Osteocyte (in vitro differentiated cells): ENCODE measurements around the gene HRH2. TPM values are rescaled to one million over a fixed set of nuclear protein-coding genes. Genes with fewer than 3 reads are reported as not detected.

Experiments
- DNase-seq: peaks from one replicate; pipeline ENCODE4 v3.0.0; 2021; ENCODE audit warnings: mixed read lengths; ENCODE audit not compliant: unreplicated experiment; ENCODE audit errors: extremely low spot score
- H3K27ac Mint-ChIP-seq: one replicate; pipeline ENCODE4 v1.8.0; 2021; ENCODE audit warnings: mild to moderate bottlenecking, mixed read lengths; ENCODE audit not compliant: unreplicated experiment
- H3K27me3 Mint-ChIP-seq: one replicate; pipeline ENCODE4 v1.8.0; 2021; ENCODE audit warnings: mixed read lengths; ENCODE audit not compliant: unreplicated experiment
- H3K36me3 Mint-ChIP-seq: one replicate; pipeline ENCODE4 v1.8.0; 2021; ENCODE audit warnings: mixed read lengths; ENCODE audit not compliant: unreplicated experiment
- H3K4me1 Mint-ChIP-seq: one replicate; pipeline ENCODE4 v1.8.0; 2021; ENCODE audit warnings: mixed read lengths; ENCODE audit not compliant: unreplicated experiment
- H3K4me3 Mint-ChIP-seq: one replicate; pipeline ENCODE4 v1.8.0; 2021; ENCODE audit warnings: mild to moderate bottlenecking, moderate library complexity, mixed read lengths; ENCODE audit not compliant: unreplicated experiment
- H3K9me3 Mint-ChIP-seq: one replicate; pipeline ENCODE4 v1.8.0; 2021; ENCODE audit warnings: mixed read lengths; ENCODE audit not compliant: unreplicated experiment
- total RNA-seq: library from RNA; stranded (reverse); gene quantifications from 2 replicates; pipeline ENCODE4 v1.2.1, GENCODE V29; 2021
- TF ChIP-seq, protein P1 (sequence below): fragments of 200-600 bp; sonication (generic); IDR thresholded peaks from 2 replicates; pipeline ENCODE4 v1.5.0; 2021; ENCODE audit warnings: antibody characterized with exemption, mild to moderate bottlenecking, moderate library complexity

Gene HRH2
- total RNA-seq, 1 donor from 2014 or later = not detected

DNA sequence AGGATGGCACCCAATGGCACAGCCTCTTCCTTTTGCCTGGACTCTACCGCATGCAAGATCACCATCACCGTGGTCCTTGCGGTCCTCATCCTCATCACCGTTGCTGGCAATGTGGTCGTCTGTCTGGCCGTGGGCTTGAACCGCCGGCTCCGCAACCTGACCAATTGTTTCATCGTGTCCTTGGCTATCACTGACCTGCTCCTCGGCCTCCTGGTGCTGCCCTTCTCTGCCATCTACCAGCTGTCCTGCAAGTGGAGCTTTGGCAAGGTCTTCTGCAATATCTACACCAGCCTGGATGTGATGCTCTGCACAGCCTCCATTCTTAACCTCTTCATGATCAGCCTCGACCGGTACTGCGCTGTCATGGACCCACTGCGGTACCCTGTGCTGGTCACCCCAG is 25.4 kb downstream of the HRH2 start:
- no peak for DNase-seq
- no peak overlapping the region for H3K4me3 Mint-ChIP-seq
- H3K36me3 Mint-ChIP-seq = no peaks in the 10 kb centered on the region
- H3K4me1 Mint-ChIP-seq = no peaks in the 10 kb centered on the region
- H3K27ac Mint-ChIP-seq = no peak overlapping the region
- TF ChIP-seq, protein P1, sequence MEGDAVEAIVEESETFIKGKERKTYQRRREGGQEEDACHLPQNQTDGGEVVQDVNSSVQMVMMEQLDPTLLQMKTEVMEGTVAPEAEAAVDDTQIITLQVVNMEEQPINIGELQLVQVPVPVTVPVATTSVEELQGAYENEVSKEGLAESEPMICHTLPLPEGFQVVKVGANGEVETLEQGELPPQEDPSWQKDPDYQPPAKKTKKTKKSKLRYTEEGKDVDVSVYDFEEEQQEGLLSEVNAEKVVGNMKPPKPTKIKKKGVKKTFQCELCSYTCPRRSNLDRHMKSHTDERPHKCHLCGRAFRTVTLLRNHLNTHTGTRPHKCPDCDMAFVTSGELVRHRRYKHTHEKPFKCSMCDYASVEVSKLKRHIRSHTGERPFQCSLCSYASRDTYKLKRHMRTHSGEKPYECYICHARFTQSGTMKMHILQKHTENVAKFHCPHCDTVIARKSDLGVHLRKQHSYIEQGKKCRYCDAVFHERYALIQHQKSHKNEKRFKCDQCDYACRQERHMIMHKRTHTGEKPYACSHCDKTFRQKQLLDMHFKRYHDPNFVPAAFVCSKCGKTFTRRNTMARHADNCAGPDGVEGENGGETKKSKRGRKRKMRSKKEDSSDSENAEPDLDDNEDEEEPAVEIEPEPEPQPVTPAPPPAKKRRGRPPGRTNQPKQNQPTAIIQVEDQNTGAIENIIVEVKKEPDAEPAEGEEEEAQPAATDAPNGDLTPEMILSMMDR = no peak
- H3K9me3 Mint-ChIP-seq = no peaks in the 10 kb centered on the region
- H3K27me3 Mint-ChIP-seq = no peaks in the 10 kb centered on the region

DNA sequence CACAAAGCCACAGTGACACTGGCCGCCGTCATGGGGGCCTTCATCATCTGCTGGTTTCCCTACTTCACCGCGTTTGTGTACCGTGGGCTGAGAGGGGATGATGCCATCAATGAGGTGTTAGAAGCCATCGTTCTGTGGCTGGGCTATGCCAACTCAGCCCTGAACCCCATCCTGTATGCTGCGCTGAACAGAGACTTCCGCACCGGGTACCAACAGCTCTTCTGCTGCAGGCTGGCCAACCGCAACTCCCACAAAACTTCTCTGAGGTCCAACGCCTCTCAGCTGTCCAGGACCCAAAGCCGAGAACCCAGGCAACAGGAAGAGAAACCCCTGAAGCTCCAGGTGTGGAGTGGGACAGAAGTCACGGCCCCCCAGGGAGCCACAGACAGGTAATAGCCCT is 26.1 kb downstream of the HRH2 start:
- Mint-ChIP-seq H3K4me1 (no peaks in the 10 kb centered on the region), H3K9me3 (no peaks in the 10 kb centered on the region), H3K27ac (no peak overlapping the region), H3K36me3 (no peaks in the 10 kb centered on the region), H3K27me3 (no peaks in the 10 kb centered on the region), H3K4me3 (no peak overlapping the region)
- TF ChIP-seq, protein P1 = no peak
- DNase-seq = no peak

DNA sequence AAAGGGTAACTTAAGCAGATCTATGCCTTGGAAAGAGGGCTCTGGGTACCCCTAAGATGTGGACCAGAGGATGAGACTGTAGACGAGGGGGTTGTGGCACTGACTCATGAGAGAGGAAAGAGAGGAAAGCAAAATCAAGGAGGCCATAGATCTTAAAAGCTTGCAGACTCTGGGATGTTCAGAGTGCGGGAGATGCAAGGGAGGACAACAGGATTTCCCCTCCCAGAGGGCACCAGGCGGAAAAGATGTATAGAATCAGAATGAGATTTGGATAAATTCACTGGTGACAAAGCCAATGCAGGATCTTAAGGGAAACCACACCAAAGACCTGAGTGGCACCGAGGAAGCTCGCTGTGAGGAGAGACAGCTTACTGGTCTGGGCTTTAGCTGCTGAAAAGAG is 27.1 kb downstream of the HRH2 start:
- no peaks in the 10 kb centered on the region for H3K9me3 Mint-ChIP-seq
- no peaks in the 10 kb centered on the region for H3K36me3 Mint-ChIP-seq
- no peaks in the 10 kb centered on the region for H3K27me3 Mint-ChIP-seq
- H3K4me1 Mint-ChIP-seq = no peaks in the 10 kb centered on the region
- DNase-seq = no peak
- H3K27ac Mint-ChIP-seq = no peak overlapping the region
- TF ChIP-seq, protein P1 = no peak
- H3K4me3 Mint-ChIP-seq = no peak overlapping the region

DNA sequence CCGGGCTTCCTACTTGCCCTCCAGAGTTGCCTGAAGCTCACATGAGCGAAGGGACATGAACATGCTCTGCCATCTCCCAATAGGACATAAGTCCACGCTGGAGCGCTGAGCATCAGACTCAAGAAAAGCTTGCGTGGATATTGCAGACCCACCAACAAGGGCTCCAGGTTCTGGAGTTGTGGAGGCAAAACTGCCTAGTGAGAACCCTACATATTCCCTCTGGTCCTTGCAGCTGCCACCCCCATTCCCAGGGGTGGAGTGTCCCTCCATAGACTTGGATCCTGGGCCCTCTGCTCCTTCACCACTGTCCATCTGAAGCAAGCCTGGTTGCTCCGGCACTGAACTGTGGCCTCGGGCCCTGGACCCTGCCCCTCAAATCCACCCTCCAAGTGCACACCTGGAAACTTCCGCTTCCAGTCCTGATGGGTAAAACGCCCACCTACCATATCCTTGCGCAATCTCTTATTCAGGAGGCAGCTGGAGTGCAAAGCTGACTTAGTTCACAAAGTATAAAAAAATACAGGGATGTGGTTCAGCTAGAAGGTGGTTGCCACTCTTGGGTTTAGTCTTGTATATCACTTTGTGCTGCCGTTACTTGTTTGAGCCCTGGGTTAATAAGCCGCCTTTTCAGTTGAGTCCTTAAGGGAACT is 28.0 kb downstream of the HRH2 start:
- Mint-ChIP-seq H3K9me3 (no peaks in the 10 kb centered on the region), H3K4me1 (no peaks in the 10 kb centered on the region), H3K36me3 (no peaks in the 10 kb centered on the region), H3K27ac (no peak overlapping the region), H3K4me3 (no peak overlapping the region), H3K27me3 (no peaks in the 10 kb centered on the region)
- TF ChIP-seq, protein P1 = no peak
- no peak for DNase-seq

DNA sequence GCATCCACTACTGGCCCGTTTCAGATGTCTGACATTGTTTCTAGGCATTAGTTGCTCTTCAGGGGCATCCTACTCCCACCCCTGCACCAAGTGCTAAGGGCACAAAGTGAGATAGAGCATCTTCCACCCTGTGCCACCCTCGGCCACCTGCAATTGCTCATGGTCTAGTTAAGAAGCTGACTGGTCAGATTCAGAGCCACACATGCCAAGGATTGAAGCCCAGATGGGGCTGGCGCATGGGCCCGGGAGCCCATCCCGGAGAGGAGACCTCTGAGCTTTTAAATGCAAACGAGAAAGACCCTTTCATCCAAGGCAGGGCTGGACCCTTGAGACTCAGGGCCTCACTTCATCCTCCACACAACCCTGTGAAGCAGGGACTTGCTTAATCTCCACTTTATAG is 28.5 kb downstream of the HRH2 start:
- Mint-ChIP-seq H3K27ac (no peak overlapping the region), H3K36me3 (no peaks in the 10 kb centered on the region), H3K4me3 (no peak overlapping the region), H3K4me1 (no peaks in the 10 kb centered on the region), H3K27me3 (no peaks in the 10 kb centered on the region), H3K9me3 (no peaks in the 10 kb centered on the region)
- TF ChIP-seq, protein P1 = no peak
- no peak for DNase-seq
